H1 (cell line): ENCODE data around the gene SLC38A10. TPM values are rescaled to one million over a fixed set of nuclear protein-coding genes. Genes with fewer than 3 reads are reported as not detected.

Experiments used
- CBX8 ChIP-seq: fragments of 300-800, 300-1000 bp; sonication (generic); IDR thresholded peaks from 2 replicates; pipeline ENCODE4 v1.7.1; 2016; ENCODE audit warnings: low read depth, low read length, borderline replicate concordance
- EP300 ChIP-seq, 2 experiments: IDR thresholded peaks; 1 replicate in 1 of 2; 2 replicates in 1 of 2; pipeline ENCODE4 v1.6.1; 2011 to 2012; ENCODE audit warnings: low read depth in 2 of 2, low read length in 2 of 2, mild to moderate bottlenecking in 2 of 2, borderline replicate concordance in 1 of 2, inconsistent platforms in 1 of 2, moderate library complexity in 1 of 2
- KDM4A ChIP-seq: IDR thresholded peaks from one replicate; pipeline ENCODE4 v1.7.1; 2012; ENCODE audit warnings: low read depth, mild to moderate bottlenecking, moderate library complexity, low read length, inconsistent platforms; ENCODE audit not compliant: severe bottlenecking
- NANOG ChIP-seq: IDR thresholded peaks from 2 replicates; pipeline ENCODE4 v1.6.1; 2011; ENCODE audit warnings: low read length, low read depth, mild to moderate bottlenecking, inconsistent platforms; ENCODE audit not compliant: insufficient read depth, poor library complexity, severe bottlenecking
- SAP30 ChIP-seq: fragments of 300-600 bp; sonication (generic); IDR thresholded peaks from 2 replicates; pipeline ENCODE4 v1.7.1; 2012; ENCODE audit warnings: low read length, moderate library complexity, mild to moderate bottlenecking, inconsistent platforms; ENCODE audit not compliant: insufficient read depth, insufficient replicate concordance
- TBP ChIP-seq: IDR thresholded peaks from 2 replicates; pipeline ENCODE4 v1.6.1; 2011; ENCODE audit warnings: low read depth, low read length, improper control_type of control experiment
- TEAD4 ChIP-seq: IDR thresholded peaks from 2 replicates; pipeline ENCODE4 v1.6.1; 2012; ENCODE audit warnings: low read depth, low read length, inconsistent platforms, mixed read lengths
- polyA plus RNA-seq, 7 experiments: library from polyadenylated mRNA; depleted of rRNA in 3 of 7; stranded (reverse) in 5 of 7; unstranded in 2 of 7; fragments of >200 nt in 5 of 7; fragments of 200-250 nt in 2 of 7; gene quantifications; 1 replicate in 5 of 7; 2 replicates in 1 of 7; 4 replicates in 1 of 7; pipeline versions ENCODE4 v1.2.1 to v1.2.3, GENCODE V29; 2011 to 2013; ENCODE audit warnings: missing spikeins in 2 of 7, mixed read lengths in 2 of 7
- total RNA-seq: library from RNA; stranded (reverse); fragmentation: NEBNext Ultra II Directional; extraction: Animal tissue kit (Norgen Biotek cat#: 25700); gene quantifications from 2 replicates; pipeline ENCODE4 v1.2.1, GENCODE V29; 2021
- TF ChIP-seq, protein P1 (sequence below): IDR thresholded peaks from 2 replicates; pipeline ENCODE4 v1.6.1; 2011; ENCODE audit warnings: low read length, improper control_type of control experiment

The SLC38A10 gene
- total and polyA plus RNA-seq, 2 of the 8 experiments (the other 6 are each of a cell fraction or from before 2014, with no cell fraction given), result 26.4 to 41.0 TPM

DNA sequence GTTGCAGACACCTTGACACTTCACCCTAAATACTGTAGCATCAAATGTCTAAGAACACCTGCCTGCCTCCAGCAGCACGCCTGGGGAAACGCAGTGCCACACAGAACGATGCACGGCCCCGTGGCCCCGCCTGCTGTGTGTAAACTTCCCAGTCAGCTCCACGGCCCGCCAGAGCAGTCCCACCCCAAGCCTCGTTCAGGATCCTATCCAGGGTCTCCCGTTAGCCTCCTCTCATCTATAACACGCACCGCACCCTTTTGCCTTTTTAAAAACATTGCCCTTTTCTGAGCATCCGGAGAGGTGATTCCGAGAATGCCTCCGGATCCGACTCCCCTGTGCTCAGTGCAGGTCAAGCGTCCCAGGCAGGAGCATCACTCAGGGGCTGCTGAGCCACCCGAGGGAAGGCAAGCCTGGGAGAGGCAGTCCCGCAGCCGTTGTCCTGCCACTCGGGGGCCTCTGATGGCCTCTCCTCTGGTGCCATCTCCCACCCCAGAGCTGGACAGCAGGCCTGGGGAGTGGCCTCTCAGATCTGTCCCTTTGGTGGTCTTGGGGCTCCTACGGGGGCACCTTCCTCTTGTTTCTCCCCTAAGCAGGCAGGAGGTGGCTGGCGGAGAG lies 37.9 kb upstream of the SLC38A10 start (continued):
- no peak for TF ChIP-seq EP300 (IDR thresholded peaks at IDR 0.05; ENCODE audit: borderline replicate concordance in 1 of 2, low read depth in 2 of 2, low read length in 2 of 2)
- no peak for TF ChIP-seq KDM4A
- TF ChIP-seq NANOG, result no peak
- no peak for TF ChIP-seq TEAD4
- TF ChIP-seq SAP30, result no peak
- no peak for TF ChIP-seq CBX8
- TF ChIP-seq, protein P1, sequence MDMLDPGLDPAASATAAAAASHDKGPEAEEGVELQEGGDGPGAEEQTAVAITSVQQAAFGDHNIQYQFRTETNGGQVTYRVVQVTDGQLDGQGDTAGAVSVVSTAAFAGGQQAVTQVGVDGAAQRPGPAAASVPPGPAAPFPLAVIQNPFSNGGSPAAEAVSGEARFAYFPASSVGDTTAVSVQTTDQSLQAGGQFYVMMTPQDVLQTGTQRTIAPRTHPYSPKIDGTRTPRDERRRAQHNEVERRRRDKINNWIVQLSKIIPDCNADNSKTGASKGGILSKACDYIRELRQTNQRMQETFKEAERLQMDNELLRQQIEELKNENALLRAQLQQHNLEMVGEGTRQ, result no peak
- no peak for TF ChIP-seq TBP
